GM12892 (cell line): ENCODE data around the gene TFF3.

ENCODE experiments used
- POLR2A ChIP-seq: IDR thresholded peaks from 2 replicates; pipeline ENCODE4 v1.6.1; 2011; ENCODE audit warnings: low read depth, low read length, control low read depth
- POLR2AphosphoS5 ChIP-seq: IDR thresholded peaks from 2 replicates; pipeline ENCODE4 v1.6.1; 2011; ENCODE audit warnings: low read depth, low read length, control low read depth

DNA sequence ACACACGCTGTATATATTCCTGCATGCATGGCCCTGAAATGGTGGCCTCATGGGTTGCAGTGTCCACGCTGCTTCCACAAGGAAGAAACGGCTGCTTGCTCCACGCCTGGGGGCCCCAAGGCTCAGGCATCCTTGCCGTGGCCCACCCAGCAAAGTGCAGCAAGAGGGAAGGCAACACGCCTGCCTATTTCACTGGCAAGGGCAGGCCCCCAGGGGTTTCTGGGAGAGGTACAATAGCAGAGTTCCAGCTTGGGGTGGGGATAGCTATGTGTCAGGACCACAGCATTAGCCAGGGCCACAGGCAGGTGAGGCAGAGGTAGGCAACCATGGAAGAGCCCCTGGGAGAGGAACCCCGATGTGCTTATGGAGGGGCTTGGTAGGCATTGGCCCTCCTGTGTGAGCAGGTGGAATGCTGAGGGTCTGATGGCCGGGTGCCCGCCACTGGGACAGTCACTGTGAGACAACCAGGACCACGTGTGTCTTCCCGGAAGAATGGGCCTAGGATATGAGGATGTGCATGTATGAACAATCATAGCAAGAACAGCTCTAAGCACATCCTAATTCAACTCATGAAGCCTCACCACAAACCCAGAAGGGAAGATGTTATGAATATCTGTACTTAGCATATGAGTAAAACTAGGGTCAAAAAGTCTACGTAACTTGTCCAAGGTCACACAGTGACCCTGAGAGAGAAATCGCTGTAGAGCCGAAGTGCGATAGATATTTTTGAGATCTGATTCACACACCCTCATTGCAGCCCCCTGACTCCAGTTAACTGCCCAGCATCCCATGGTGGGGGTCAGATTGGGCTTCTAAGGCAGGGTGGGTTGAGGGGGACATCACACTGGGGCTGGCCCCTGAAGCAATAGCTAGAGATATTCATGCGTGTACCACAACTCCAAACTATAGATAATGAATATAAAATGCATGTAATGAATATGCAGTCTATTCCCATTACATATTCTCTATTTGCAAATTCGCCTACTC, 23.8 kb upstream of the TFF3 start:
- TF ChIP-seq POLR2A (no peak), POLR2AphosphoS5 (no peak)
